HG02970 (cell line): ENCODE measurements around the gene AGMO.

ENCODE experiments used
- ATAC-seq: cut with Tn5 transposase; IDR thresholded peaks from one replicate; pipeline ENCODE4 v1.9.1; 2021; ENCODE audit warnings: mild to moderate bottlenecking, moderate library complexity, moderate number of reproducible peaks; ENCODE audit not compliant: unreplicated experiment, low FRiP score

Gene AGMO

GRCh38 chr7:15166620-15167019, 395.2 kb downstream of the AGMO start:
- no peak for ATAC-seq

GRCh38 chr7:15159261-15159660, 402.6 kb downstream of the AGMO start:
- no peak for ATAC-seq

- ATAC-seq: no peak
These were observed 403.5 kb downstream of the AGMO start for GRCh38 chr7:15158141-15158810.
